ENCODE measurements around the gene WIPF3. TPM values are rescaled to one million over a fixed set of nuclear protein-coding genes. Genes with fewer than 3 reads are reported as not detected.

The WIPF3 gene
- total RNA-seq, 1 donor from 2014 or later = 0.65 TPM

DNA sequence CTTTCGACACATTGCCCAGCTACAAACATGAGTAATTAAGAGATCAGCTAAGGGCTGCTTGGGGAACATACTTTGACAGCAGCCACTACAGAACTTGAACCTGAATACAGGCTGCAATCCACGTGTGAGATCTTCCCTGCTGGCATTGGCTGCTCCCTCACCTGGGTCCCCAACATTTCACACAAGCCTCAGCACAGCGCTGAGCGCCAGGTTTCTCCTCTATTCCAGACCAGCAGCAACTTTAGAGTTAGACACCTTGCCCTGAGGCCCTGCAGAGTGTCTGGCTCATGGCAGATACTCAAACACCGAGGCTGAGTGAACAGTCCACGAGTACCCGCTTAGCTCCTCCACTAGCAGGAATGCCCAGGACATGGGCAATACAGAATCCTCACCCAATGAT, 1.3 kb upstream of the WIPF3 start:
- TF ChIP-seq, protein P1, sequence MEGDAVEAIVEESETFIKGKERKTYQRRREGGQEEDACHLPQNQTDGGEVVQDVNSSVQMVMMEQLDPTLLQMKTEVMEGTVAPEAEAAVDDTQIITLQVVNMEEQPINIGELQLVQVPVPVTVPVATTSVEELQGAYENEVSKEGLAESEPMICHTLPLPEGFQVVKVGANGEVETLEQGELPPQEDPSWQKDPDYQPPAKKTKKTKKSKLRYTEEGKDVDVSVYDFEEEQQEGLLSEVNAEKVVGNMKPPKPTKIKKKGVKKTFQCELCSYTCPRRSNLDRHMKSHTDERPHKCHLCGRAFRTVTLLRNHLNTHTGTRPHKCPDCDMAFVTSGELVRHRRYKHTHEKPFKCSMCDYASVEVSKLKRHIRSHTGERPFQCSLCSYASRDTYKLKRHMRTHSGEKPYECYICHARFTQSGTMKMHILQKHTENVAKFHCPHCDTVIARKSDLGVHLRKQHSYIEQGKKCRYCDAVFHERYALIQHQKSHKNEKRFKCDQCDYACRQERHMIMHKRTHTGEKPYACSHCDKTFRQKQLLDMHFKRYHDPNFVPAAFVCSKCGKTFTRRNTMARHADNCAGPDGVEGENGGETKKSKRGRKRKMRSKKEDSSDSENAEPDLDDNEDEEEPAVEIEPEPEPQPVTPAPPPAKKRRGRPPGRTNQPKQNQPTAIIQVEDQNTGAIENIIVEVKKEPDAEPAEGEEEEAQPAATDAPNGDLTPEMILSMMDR (IDR thresholded peaks at IDR 0.05) = no peak
- Mint-ChIP-seq H3K4me3 (ENCODE audit: unreplicated experiment) (no peak overlapping the region), H3K36me3 (ENCODE audit: low read depth) (no peaks in the 10 kb centered on the region), H3K9me3 (ENCODE audit: low read depth) (no peaks in the 10 kb centered on the region), H3K27ac (ENCODE audit: unreplicated experiment) (no peak overlapping the region), H3K27me3 (ENCODE audit: low read depth) (peaks cover 72% of the 10 kb centered on the region), H3K4me1 (ENCODE audit: low read depth) (peaks cover 7% of the 10 kb centered on the region)
- DNase-seq (ENCODE audit: low spot score) = no peak

DNA sequence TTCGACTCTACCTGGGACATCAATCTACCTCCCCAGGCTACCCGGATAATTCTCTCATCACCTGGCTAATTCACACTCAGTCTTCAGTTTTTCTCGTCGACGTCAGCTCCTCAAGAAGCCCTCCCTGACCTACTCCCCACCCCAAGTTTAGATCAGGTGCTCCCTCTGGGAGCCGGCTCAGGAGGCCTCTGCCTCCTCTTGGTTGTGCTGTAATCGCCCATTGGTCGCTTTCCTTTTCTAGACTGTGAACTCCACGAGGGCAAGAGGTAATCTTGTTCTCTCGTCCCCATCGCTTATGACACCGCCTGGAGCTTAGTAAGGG, 461 bp upstream of the WIPF3 start:
- TF ChIP-seq, protein P1 (IDR thresholded peaks at IDR 0.05) = no peak
- Mint-ChIP-seq H3K27ac (ENCODE audit: unreplicated experiment) (no peak overlapping the region), H3K4me1 (ENCODE audit: low read depth) (peaks cover 7% of the 10 kb centered on the region), H3K4me3 (ENCODE audit: unreplicated experiment) (peak overlapping the region; percentile 50), H3K27me3 (ENCODE audit: low read depth) (peaks cover 75% of the 10 kb centered on the region), H3K9me3 (ENCODE audit: low read depth) (no peaks in the 10 kb centered on the region), H3K36me3 (ENCODE audit: low read depth) (no peaks in the 10 kb centered on the region)
- no peak for DNase-seq (ENCODE audit: low spot score)

DNA sequence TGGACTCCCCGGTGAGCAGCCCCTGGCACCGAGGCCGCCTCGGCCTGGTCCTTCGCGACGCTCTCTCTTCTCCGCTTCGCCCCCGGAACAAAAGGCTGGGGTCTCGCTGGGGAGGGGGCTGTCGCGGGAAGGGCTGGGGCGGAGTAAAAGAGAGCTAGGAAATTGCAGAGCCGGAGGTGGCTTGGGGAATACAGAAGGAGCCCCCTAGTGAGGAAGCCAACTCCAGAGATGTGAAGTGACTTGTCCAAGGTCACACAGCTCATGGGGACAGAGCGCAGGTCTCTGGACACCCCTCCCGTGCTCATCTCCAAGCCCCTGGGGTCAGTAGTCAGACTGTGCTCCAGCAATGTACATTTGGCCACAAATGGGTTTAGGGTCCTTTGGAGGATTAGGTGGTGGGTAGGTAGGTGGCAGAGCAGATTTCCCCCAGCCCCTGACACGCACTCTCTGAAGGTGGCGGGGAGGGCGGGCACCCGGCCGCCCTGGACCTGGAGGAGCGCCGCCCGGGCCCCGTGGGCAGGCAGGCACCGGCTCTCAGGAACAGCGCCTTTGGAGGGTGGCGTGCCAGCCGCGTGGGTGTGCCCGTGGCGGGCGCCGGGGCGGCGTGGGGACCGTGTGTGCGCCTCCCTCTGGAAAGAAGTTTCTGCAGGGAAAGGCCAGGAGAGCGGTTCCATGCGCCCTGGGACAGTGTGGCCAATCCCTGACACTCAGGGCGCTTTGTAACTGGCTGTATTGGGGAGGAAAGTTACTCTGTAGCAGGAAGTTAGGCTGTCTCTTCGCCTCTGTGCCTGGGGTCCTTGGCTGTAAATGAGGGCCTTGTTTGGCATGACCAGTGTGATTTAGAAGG, 910 bp downstream of the WIPF3 start:
- H3K27ac Mint-ChIP-seq (ENCODE audit: unreplicated experiment) = no peak overlapping the region
- no peaks in the 10 kb centered on the region for H3K36me3 Mint-ChIP-seq (ENCODE audit: low read depth)
- peak overlapping the region; percentile 68 for H3K4me3 Mint-ChIP-seq (ENCODE audit: unreplicated experiment)
- no peaks in the 10 kb centered on the region for H3K9me3 Mint-ChIP-seq (ENCODE audit: low read depth)
- peaks cover 8% of the 10 kb centered on the region for H3K4me1 Mint-ChIP-seq (ENCODE audit: low read depth)
- TF ChIP-seq, protein P1 (IDR thresholded peaks at IDR 0.05) = peak; percentile 57
- H3K27me3 Mint-ChIP-seq (ENCODE audit: low read depth) = peaks cover 64% of the 10 kb centered on the region
- no peak for DNase-seq (ENCODE audit: low spot score)

DNA sequence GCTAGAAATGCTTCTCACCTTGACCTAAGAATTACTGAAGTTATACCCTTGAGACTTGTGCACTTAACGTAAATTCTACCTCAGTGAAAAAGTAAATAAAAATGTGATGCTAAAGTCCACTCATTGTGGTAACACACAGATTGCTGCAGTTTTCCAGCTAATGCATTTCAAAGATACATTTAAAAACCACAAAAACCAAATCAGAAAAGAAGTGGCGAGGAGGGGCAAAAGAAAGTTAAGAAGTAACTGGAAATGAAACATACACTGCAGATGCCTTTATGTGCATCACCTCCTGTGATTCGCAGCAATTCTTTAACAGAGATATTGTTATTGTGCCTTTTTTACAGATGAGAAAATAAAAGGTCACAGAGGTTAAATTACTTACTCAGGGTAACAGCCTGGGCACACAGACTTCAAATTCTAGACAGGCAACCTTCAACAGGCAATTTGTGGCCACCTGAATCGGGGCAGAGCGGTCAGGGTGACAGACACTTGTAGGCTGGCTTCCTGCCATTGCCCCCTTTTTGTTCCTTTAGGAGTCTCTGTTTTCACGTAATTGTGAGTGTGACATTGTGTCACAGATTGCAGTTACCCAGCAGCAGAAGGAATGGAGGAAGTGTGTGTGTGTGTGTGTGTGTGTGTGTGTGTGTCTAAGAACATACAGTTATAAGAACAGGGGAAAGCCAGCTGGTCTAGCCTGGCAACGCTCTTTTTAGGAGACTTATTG, 1.9 kb downstream of the WIPF3 start:
- no peaks in the 10 kb centered on the region for H3K9me3 Mint-ChIP-seq (ENCODE audit: low read depth)
- TF ChIP-seq, protein P1 (IDR thresholded peaks at IDR 0.05) = no peak
- peaks cover 59% of the 10 kb centered on the region for H3K27me3 Mint-ChIP-seq (ENCODE audit: low read depth)
- H3K4me1 Mint-ChIP-seq (ENCODE audit: low read depth) = peaks cover 9% of the 10 kb centered on the region
- no peaks in the 10 kb centered on the region for H3K36me3 Mint-ChIP-seq (ENCODE audit: low read depth)
- DNase-seq (ENCODE audit: low spot score) = no peak
- no peak overlapping the region for H3K27ac Mint-ChIP-seq (ENCODE audit: unreplicated experiment)
- H3K4me3 Mint-ChIP-seq (ENCODE audit: unreplicated experiment) = no peak overlapping the region

DNA sequence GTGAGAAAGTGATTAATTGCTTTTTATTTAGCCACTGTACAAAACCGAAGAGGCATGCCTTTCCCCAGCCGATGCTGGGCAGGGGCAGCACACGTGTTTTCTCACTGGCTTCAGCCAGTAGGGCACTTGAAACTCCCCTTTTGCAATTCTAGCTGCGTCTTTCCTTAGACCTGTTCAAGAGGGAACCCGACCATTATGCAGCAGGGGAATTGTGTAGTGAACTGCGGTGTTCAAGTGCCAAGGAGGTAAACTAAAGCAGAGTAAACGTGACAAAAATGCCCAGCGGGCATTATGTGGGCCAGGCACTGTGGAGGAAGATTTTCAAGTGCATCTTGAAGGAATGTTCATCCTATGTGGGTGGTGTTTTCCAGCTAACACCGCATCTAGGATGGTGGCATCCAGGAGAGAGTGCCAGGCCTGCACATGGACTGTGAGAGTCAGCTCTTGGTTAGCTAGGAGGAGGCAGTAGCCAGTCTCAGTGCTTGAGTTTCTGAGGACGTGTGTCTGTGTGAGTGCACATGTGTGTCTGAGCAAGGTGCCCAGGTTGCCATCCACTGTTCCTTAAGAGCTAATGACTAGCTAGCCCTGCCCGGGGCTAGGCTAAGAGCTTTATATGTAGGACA, 3.3 kb downstream of the WIPF3 start:
- TF ChIP-seq, protein P1 (IDR thresholded peaks at IDR 0.05) = no peak
- Mint-ChIP-seq H3K36me3 (ENCODE audit: low read depth) (no peaks in the 10 kb centered on the region), H3K9me3 (ENCODE audit: low read depth) (no peaks in the 10 kb centered on the region), H3K27me3 (ENCODE audit: low read depth) (peaks cover 56% of the 10 kb centered on the region), H3K4me1 (ENCODE audit: low read depth) (peaks cover 9% of the 10 kb centered on the region), H3K4me3 (ENCODE audit: unreplicated experiment) (no peak overlapping the region), H3K27ac (ENCODE audit: unreplicated experiment) (no peak overlapping the region)
- DNase-seq (ENCODE audit: low spot score) = no peak
